GM19467 (cell line): Measurements from ENCODE around the gene C16orf86.

Experiments used
- ATAC-seq: cut with Tn5 transposase; IDR thresholded peaks from one replicate; pipeline ENCODE4 v1.9.1; 2021; ENCODE audit warnings: mild to moderate bottlenecking, moderate library complexity; ENCODE audit not compliant: unreplicated experiment

The C16orf86 gene

GRCh38 chr16:67666032-67666551, 522 bp upstream of the C16orf86 start:
- ATAC-seq: no peak

GRCh38 chr16:67667453-67667816, 821 bp downstream of the C16orf86 start:
- ATAC-seq: no peak

GRCh38 chr16:67667817-67668494, 1.3 kb downstream of the C16orf86 start:
- ATAC-seq: peak; percentile 77

- no peak for ATAC-seq
These were observed 2.0 kb downstream of the C16orf86 start for GRCh38 chr16:67668495-67669157.

GRCh38 chr16:67669499-67670101, 3.0 kb downstream of the C16orf86 start:
- ATAC-seq: no peak

- no peak for ATAC-seq
These were observed 5.7 kb downstream of the C16orf86 start for GRCh38 chr16:67672306-67672705.

- no peak for ATAC-seq
These were observed 6.4 kb downstream of the C16orf86 start for GRCh38 chr16:67672739-67673662.

- no peak for ATAC-seq
These were observed 7.3 kb downstream of the C16orf86 start for GRCh38 chr16:67673712-67674580.

- no peak for ATAC-seq
These were observed 8.4 kb downstream of the C16orf86 start for GRCh38 chr16:67674851-67675578.

- no peak for ATAC-seq
These were observed 8.9 kb downstream of the C16orf86 start for GRCh38 chr16:67675579-67675935.

GRCh38 chr16:67675999-67676398, 9.4 kb downstream of the C16orf86 start:
- ATAC-seq: no peak

- no peak for ATAC-seq
These were observed 9.9 kb downstream of the C16orf86 start for GRCh38 chr16:67676516-67676915.

- ATAC-seq: no peak
These were observed 10.3 kb downstream of the C16orf86 start for GRCh38 chr16:67676939-67677338.

GRCh38 chr16:67677712-67678111, 11.1 kb downstream of the C16orf86 start:
- ATAC-seq: no peak

- no peak for ATAC-seq
These were observed 11.9 kb downstream of the C16orf86 start for GRCh38 chr16:67678354-67679023.

GRCh38 chr16:67679935-67680897, 13.6 kb downstream of the C16orf86 start:
- ATAC-seq: no peak

GRCh38 chr16:67683767-67684166, 17.2 kb downstream of the C16orf86 start:
- ATAC-seq: no peak
